RWPE1 (cell line): Measurements from ENCODE around the gene PDCD1LG2.

Experiments used
- CTCF ChIA-PET: fragments of 350-600 bp; sonication (Branson Sonifier 250); formaldehyde crosslinking; extraction: SDS; loops from one replicate; lab custom pipeline; 2021; lab: Yijun Ruan, JAX
- POLR2A ChIA-PET: fragments of 400-600 bp; formaldehyde crosslinking; extraction: SDS; loops from one replicate; lab custom pipeline; 2020; ENCODE audit warnings: antibody characterized with exemption; ENCODE audit not compliant: low non-redundant PET; lab: Yijun Ruan, JAX
- DNase-seq: peaks from one replicate; pipeline ENCODE4 v3.0.0; 2012; ENCODE audit warnings: low spot score
- H3K27ac ChIP-seq: fragments of 450-650 bp; 2 replicates; pipeline ENCODE4 v1.5.1; 2017
- TF ChIP-seq, protein P1 (sequence below): fragments of 450-650 bp; conservative IDR thresholded peaks from 2 replicates; pipeline ENCODE4 v1.5.1; 2017; ENCODE audit warnings: low read depth, mild to moderate bottlenecking

PDCD1LG2 gene

GRCh38 chr9:5608298-5609225 is 98.2 kb downstream of the PDCD1LG2 start:
- DNase-seq: no peak
- ChIA-PET POLR2A (interaction anchor here (0.6 kb wide), 1 partner anchor 12 kb away, joined by 5 read pairs; no protein-coding TSS in a partner anchor), CTCF (no interaction called here)
- TF ChIP-seq, protein P1, sequence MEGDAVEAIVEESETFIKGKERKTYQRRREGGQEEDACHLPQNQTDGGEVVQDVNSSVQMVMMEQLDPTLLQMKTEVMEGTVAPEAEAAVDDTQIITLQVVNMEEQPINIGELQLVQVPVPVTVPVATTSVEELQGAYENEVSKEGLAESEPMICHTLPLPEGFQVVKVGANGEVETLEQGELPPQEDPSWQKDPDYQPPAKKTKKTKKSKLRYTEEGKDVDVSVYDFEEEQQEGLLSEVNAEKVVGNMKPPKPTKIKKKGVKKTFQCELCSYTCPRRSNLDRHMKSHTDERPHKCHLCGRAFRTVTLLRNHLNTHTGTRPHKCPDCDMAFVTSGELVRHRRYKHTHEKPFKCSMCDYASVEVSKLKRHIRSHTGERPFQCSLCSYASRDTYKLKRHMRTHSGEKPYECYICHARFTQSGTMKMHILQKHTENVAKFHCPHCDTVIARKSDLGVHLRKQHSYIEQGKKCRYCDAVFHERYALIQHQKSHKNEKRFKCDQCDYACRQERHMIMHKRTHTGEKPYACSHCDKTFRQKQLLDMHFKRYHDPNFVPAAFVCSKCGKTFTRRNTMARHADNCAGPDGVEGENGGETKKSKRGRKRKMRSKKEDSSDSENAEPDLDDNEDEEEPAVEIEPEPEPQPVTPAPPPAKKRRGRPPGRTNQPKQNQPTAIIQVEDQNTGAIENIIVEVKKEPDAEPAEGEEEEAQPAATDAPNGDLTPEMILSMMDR: no peak
- no peak overlapping the region for H3K27ac ChIP-seq

DNA sequence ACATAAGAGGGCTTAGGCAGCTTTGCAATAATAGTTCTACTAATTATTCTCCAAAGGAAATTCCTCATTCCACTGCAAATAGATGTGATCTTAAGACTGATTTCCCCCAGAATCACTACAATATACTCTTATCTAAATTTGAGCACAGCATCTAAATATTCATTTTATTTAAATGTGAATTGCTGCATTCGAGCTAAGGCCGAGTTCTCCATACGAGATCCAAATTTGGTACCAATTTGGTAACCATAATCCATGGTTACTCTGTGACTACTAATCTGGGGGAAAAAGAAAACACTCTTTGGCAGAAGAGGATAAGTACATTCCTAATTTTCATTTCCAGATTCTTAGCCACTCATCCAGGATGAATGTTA is 98.9 kb downstream of the PDCD1LG2 start:
- TF ChIP-seq, protein P1: no peak

DNA sequence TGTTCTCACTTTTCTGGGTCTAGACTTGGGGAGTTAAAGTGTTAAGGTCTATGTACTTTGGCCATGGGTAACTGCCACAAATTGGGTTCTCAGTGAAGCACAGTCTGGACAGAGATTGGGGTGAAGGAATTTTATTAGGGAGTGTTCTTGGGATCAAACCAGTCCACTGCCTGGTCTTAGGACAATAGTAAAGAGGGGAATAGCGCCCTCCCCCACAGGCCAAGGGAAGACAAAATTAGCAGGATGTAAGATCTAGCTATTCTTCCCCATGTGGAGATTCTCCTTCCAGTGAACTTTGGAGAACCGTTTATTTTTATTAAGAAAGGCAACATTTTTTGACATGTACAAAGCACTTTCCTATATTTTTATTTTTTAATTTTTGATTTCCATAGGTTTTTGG is 100.2 kb downstream of the PDCD1LG2 start:
- DNase-seq: no peak
- no peak overlapping the region for H3K27ac ChIP-seq
- TF ChIP-seq, protein P1: no peak
- ChIA-PET POLR2A (no interaction called here), CTCF (no interaction called here)

More for the DNA sequence above, 98.9 kb downstream of the PDCD1LG2 start:
- POLR2A ChIA-PET: interaction anchor here (0.6 kb wide), 1 partner anchor 11 kb away, joined by 5 read pairs; no protein-coding TSS in a partner anchor
- CTCF ChIA-PET: no interaction called here
- no peak for DNase-seq
- no peak overlapping the region for H3K27ac ChIP-seq

- no peak overlapping the region for H3K27ac ChIP-seq
- TF ChIP-seq, protein P1: no peak
- CTCF ChIA-PET: interaction anchor here (0.6 kb wide), 1 partner anchor 128 kb away, joined by 5 read pairs; no protein-coding TSS in a partner anchor
- POLR2A ChIA-PET: no interaction called here
- DNase-seq: no peak
Measured at GRCh38 chr9:5611321-5612184, 101.2 kb downstream of the PDCD1LG2 start.

DNA sequence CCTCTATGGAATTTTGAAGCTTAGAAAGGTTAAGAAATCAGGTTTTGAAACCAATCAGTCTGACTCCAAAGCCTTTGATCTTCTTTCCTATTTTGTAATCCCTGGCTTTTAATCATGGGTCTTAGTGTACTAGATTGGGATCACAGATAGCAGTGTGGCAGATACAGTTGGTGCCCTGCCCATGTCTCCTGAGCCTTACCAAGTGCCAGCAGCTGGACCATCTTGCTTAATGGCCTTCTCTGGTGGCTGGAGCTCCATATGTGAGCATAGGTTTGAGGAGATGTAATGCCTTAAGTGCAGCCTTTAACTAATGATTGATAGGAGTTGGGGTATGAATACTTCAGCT is 101.8 kb downstream of the PDCD1LG2 start:
- TF ChIP-seq, protein P1: no peak
- H3K27ac ChIP-seq: no peak overlapping the region
- POLR2A ChIA-PET: no interaction called here
- CTCF ChIA-PET: interaction anchor here (0.6 kb wide), 1 partner anchor 128 kb away, joined by 5 read pairs; no protein-coding TSS in a partner anchor
- DNase-seq: no peak

- CTCF ChIA-PET: no interaction called here
- no peak overlapping the region for H3K27ac ChIP-seq
- DNase-seq: no peak
- POLR2A ChIA-PET: no interaction called here
- TF ChIP-seq, protein P1: no peak
Measured at GRCh38 chr9:5614192-5614591, 103.9 kb downstream of the PDCD1LG2 start.
